HL-60 (cell line): Measurements from ENCODE around the gene ARID1A.
"Not testable (repeated sequence)": the region's sequence is repeated elsewhere in the genome, so short reads cannot be mapped to it uniquely, and the experiment has no call there.

Experiments
- DNase-seq, 2 experiments: peaks; one replicate each; pipeline ENCODE4 v3.0.0-alpha.2; 2010 to 2020; ENCODE audit warnings: low read depth in 1 of 2, low spot score in 1 of 2
- H3K27ac ChIP-seq: fragments of 250-450 bp; sonication (Bioruptor Pico); replicated peaks from 2 replicates; pipeline ENCODE4 v1.5.1; 2020; ENCODE audit warnings: mild to moderate bottlenecking, moderate library complexity
- H3K27me3 ChIP-seq: fragments of 250-450 bp; sonication (Bioruptor Pico); 2 replicates; pipeline ENCODE4 v1.5.1; 2021; ENCODE audit warnings: mild to moderate bottlenecking, moderate library complexity; ENCODE audit not compliant: insufficient read depth, poor library complexity, severe bottlenecking
- H3K4me3 ChIP-seq: replicated peaks from 2 replicates; pipeline ENCODE4 v1.5.1; 2011; ENCODE audit warnings: mild to moderate bottlenecking, control low read depth, low read length; ENCODE audit not compliant: insufficient read depth
- GABPA ChIP-seq: IDR thresholded peaks from 2 replicates; pipeline ENCODE4 v1.6.1; 2012; ENCODE audit warnings: low read depth
- POLR2AphosphoS5 ChIP-seq: IDR thresholded peaks from 2 replicates; pipeline ENCODE4 v1.6.1; 2012; ENCODE audit warnings: low read depth
- SPI1 ChIP-seq: IDR thresholded peaks from 2 replicates; pipeline ENCODE4 v1.6.1; 2012; ENCODE audit warnings: low read depth, mild to moderate bottlenecking, borderline replicate concordance
- TF ChIP-seq, protein P1 (sequence below): IDR thresholded peaks from one replicate; pipeline ENCODE4 v1.5.1; 2011; ENCODE audit warnings: low read length, control low read depth, inconsistent platforms; ENCODE audit not compliant: insufficient read depth
- TF ChIP-seq, protein P2 (sequence below): IDR thresholded peaks from 2 replicates; pipeline ENCODE4 v1.6.1; 2012; ENCODE audit warnings: low read depth; ENCODE audit not compliant: insufficient replicate concordance

The ARID1A gene

DNA sequence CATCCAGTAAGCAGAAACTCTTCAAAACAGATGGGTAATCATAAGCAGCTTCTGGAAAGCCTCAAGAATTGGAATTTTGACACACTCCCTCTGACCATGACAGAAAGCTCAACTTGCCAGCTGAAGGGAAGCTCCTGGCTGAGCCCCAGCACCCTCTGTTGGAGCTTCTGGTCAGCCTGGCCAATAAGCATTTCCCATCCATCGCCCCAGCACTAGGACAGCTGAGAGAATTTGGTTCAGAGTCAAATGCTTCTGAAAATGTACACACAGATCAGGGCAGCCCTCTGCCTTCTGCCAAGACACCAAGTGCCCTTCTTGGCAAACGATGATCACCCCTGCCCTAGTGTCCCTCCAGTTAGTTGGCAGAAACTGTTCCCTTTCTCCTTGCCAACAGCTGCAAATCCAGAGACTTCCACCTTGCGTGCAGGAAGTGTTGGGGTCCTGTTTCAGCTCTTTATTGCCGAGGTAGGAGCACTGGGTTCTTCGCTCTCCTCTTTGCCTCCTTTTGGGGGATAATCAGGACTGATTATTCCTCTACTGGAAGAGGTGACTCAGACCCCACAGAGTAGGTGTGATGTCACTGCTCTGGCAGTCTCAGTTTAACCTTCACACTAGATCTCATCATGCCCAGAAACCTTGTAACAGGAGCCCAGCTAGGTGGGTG is 103.8 kb downstream of the ARID1A start:
- no peak overlapping the region for H3K27ac ChIP-seq
- no peak for TF ChIP-seq GABPA
- TF ChIP-seq, protein P1, sequence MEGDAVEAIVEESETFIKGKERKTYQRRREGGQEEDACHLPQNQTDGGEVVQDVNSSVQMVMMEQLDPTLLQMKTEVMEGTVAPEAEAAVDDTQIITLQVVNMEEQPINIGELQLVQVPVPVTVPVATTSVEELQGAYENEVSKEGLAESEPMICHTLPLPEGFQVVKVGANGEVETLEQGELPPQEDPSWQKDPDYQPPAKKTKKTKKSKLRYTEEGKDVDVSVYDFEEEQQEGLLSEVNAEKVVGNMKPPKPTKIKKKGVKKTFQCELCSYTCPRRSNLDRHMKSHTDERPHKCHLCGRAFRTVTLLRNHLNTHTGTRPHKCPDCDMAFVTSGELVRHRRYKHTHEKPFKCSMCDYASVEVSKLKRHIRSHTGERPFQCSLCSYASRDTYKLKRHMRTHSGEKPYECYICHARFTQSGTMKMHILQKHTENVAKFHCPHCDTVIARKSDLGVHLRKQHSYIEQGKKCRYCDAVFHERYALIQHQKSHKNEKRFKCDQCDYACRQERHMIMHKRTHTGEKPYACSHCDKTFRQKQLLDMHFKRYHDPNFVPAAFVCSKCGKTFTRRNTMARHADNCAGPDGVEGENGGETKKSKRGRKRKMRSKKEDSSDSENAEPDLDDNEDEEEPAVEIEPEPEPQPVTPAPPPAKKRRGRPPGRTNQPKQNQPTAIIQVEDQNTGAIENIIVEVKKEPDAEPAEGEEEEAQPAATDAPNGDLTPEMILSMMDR = no peak
- TF ChIP-seq, protein P2, sequence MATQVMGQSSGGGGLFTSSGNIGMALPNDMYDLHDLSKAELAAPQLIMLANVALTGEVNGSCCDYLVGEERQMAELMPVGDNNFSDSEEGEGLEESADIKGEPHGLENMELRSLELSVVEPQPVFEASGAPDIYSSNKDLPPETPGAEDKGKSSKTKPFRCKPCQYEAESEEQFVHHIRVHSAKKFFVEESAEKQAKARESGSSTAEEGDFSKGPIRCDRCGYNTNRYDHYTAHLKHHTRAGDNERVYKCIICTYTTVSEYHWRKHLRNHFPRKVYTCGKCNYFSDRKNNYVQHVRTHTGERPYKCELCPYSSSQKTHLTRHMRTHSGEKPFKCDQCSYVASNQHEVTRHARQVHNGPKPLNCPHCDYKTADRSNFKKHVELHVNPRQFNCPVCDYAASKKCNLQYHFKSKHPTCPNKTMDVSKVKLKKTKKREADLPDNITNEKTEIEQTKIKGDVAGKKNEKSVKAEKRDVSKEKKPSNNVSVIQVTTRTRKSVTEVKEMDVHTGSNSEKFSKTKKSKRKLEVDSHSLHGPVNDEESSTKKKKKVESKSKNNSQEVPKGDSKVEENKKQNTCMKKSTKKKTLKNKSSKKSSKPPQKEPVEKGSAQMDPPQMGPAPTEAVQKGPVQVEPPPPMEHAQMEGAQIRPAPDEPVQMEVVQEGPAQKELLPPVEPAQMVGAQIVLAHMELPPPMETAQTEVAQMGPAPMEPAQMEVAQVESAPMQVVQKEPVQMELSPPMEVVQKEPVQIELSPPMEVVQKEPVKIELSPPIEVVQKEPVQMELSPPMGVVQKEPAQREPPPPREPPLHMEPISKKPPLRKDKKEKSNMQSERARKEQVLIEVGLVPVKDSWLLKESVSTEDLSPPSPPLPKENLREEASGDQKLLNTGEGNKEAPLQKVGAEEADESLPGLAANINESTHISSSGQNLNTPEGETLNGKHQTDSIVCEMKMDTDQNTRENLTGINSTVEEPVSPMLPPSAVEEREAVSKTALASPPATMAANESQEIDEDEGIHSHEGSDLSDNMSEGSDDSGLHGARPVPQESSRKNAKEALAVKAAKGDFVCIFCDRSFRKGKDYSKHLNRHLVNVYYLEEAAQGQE = no peak
- no peak for TF ChIP-seq SPI1
- TF ChIP-seq POLR2AphosphoS5 = no peak
- no peak for DNase-seq
- H3K27me3 ChIP-seq = no peaks in the 10 kb centered on the region
- H3K4me3 ChIP-seq = no peak overlapping the region

DNA sequence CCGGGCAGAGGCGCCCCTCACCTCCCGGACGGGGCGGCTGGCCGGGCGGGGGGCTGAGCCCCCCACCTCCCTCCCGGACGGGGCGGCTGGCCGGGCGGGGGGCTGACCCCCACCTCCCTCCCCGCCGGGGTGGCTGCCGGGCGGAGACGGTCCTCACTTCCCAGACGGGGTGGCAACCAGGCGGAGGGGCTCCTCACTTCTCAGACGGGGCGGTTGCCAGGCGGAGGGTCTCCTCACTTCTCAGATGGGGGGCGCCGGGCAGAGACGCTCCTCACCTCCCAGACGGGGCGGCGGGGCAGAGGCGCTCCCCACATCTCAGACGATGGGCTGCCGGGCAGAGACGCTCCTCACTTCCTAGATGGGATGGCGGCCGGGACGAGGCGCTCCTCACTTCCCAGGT is 108.1 kb downstream of the ARID1A start:
- not testable (repeated sequence) for H3K27me3 ChIP-seq, DNase-seq, H3K27ac ChIP-seq, H3K4me3 ChIP-seq

DNA sequence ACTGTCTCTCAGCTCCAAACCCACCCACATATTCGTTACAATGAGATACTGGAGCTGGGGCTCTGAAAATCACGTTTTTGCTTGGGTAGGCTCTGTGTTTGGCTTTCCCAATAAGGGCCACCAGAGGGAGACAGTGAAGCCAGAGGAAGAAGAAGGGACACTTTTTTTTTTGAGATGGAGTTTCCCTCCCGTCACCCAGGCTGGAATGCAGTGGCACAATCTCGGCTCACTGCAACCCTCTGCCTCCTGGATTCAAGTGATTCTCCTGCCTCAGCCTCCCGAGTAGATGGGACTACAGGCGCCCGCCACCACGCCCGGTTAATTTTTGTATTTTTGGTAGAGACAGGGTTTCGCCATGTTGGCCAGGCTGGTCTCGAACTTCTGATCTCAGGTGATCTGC is 114.3 kb downstream of the ARID1A start:
- not testable (repeated sequence) for H3K27ac ChIP-seq, H3K27me3 ChIP-seq, H3K4me3 ChIP-seq
- DNase-seq = peak in 1 of 2 experiments; percentile 80
- TF ChIP-seq, protein P1 = peak; percentile 61

DNA sequence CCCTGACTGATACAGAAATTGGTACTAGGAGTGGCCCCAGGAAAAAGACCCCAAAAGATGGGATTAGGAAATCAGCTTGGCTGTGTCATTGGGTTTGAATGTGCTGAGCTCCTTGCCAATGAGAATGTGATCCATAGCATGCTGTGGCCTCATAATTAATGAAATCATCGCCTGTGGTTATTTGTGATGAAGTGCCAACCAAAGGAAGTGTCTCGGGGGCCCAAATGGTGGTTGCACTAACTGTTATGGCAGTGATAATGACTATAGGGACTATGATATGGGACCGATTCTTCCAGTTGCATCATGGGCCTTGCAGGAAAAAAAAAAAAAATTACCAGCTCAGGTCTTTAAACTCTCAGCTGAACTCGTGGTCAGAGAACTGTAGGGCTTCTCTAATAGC is 115.2 kb downstream of the ARID1A start:
- DNase-seq = no peak
- no peaks in the 10 kb centered on the region for H3K27me3 ChIP-seq
- TF ChIP-seq, protein P1 = no peak
- no peak for TF ChIP-seq SPI1
- TF ChIP-seq, protein P2 = no peak
- no peak for TF ChIP-seq GABPA
- TF ChIP-seq POLR2AphosphoS5 = no peak
- no peak overlapping the region for H3K4me3 ChIP-seq
- no peak overlapping the region for H3K27ac ChIP-seq
